ENCODE results near the gene ZNF550.

Gene ZNF550

DNA sequence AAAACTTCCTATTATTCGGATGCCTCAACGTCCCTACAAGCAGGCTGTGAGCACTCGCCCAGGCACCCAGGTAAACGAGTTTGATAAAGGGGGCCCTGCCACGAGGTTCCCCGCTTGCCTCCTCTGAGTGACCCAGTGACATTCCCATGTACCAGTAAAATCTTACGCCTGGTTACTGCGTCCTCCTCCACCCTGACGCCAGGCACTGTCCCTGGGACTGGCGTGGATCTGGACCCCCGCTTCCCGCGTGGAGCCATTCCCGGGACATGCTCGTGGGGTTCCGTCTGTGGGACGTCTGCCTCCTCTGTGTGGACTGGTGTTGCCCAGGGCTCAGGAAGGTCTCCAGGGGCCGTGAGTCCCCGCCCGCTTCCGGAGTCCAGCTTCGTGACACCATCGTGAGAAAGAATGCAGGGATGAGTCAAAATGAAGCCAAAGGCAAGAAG, 407 bp upstream of the ZNF550 start:
- Histone ChIP-seq H3K4me2 (ENCODE audit: low read length) (peak overlapping the region; percentile 71), H3K79me2 (ENCODE audit: control insufficient read depth, low read length) (no peaks in the 10 kb centered on the region), H4K20me1 (ENCODE audit: control insufficient read depth, insufficient read depth, low read depth, low read length) (no peaks in the 10 kb centered on the region), H3K4me3 (ENCODE audit: low read length) (peak overlapping the region; percentile 76), H3K27me3 (ENCODE audit: control insufficient read depth, low read length) (no peaks in the 10 kb centered on the region), H3K4me1 (ENCODE audit: control insufficient read depth, low read length) (peaks cover 10% of the 10 kb centered on the region), H3K9me2 (replicated peaks; ENCODE audit: control insufficient read depth, low read length) (no peaks in the 10 kb centered on the region), H3K9me3 (ENCODE audit: control insufficient read depth, insufficient read depth, low read length) (peaks cover 54% of the 10 kb centered on the region), H3K36me3 (ENCODE audit: control insufficient read depth, low read length) (peaks cover 7% of the 10 kb centered on the region; the same call in 1 of the 2 replicates), H3K27ac (ENCODE audit: low read depth, low read length) (no peak overlapping the region), H3F3A (ENCODE audit: control insufficient read depth, insufficient read depth) (no peaks in the 10 kb centered on the region)
- no peak for TF ChIP-seq EZH2phosphoT487 (IDR thresholded peaks at IDR 0.05; ENCODE audit: borderline replicate concordance, low read length)
- TF ChIP-seq, protein P1, sequence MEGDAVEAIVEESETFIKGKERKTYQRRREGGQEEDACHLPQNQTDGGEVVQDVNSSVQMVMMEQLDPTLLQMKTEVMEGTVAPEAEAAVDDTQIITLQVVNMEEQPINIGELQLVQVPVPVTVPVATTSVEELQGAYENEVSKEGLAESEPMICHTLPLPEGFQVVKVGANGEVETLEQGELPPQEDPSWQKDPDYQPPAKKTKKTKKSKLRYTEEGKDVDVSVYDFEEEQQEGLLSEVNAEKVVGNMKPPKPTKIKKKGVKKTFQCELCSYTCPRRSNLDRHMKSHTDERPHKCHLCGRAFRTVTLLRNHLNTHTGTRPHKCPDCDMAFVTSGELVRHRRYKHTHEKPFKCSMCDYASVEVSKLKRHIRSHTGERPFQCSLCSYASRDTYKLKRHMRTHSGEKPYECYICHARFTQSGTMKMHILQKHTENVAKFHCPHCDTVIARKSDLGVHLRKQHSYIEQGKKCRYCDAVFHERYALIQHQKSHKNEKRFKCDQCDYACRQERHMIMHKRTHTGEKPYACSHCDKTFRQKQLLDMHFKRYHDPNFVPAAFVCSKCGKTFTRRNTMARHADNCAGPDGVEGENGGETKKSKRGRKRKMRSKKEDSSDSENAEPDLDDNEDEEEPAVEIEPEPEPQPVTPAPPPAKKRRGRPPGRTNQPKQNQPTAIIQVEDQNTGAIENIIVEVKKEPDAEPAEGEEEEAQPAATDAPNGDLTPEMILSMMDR (IDR thresholded peaks at IDR 0.05; ENCODE audit: low read depth, low read length, poor library complexity, severe bottlenecking), result no peak

DNA sequence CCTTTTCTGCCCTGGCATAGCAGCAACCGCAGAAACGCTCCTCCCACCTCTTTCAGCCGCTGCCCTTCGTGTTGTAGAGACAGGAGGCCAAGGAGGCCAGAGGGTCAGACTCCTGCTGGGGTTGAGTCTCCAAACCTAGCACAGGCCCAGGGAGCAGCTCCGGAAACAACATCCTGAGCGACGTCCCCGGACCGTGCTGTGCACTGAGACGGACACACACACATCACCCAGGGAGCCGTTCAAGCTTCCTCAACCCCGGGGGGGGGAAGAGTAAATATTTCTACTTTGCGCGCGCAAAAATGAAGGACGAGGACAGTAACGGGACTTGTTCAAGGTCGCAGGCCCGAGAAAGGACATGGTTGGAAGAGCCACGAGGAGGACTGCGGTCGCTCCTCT, 657 bp downstream of the ZNF550 start:
- peaks cover 18% of the 10 kb centered on the region; the same call in 1 of the 2 replicates for H3K36me3 ChIP-seq (ENCODE audit: control insufficient read depth, low read length)
- H3K9me2 ChIP-seq (replicated peaks; ENCODE audit: control insufficient read depth, low read length), result no peaks in the 10 kb centered on the region
- peaks cover 10% of the 10 kb centered on the region for H3K4me1 ChIP-seq (ENCODE audit: control insufficient read depth, low read length)
- no peaks in the 10 kb centered on the region for H3K27me3 ChIP-seq (ENCODE audit: control insufficient read depth, low read length)
- TF ChIP-seq, protein P1 (IDR thresholded peaks at IDR 0.05; ENCODE audit: low read depth, low read length, poor library complexity, severe bottlenecking), result no peak
- TF ChIP-seq EZH2phosphoT487 (IDR thresholded peaks at IDR 0.05; ENCODE audit: borderline replicate concordance, low read length), result no peak
- H3F3A ChIP-seq (ENCODE audit: control insufficient read depth, insufficient read depth), result no peaks in the 10 kb centered on the region
- peak overlapping the region; percentile 76 for H3K4me3 ChIP-seq (ENCODE audit: low read length)
- H4K20me1 ChIP-seq (ENCODE audit: control insufficient read depth, insufficient read depth, low read depth, low read length), result no peaks in the 10 kb centered on the region
- H3K4me2 ChIP-seq (ENCODE audit: low read length), result peak overlapping the region; percentile 71
- H3K79me2 ChIP-seq (ENCODE audit: control insufficient read depth, low read length), result no peaks in the 10 kb centered on the region
- no peak overlapping the region for H3K27ac ChIP-seq (ENCODE audit: low read depth, low read length)
- peaks cover 55% of the 10 kb centered on the region for H3K9me3 ChIP-seq (ENCODE audit: control insufficient read depth, insufficient read depth, low read length)

DNA sequence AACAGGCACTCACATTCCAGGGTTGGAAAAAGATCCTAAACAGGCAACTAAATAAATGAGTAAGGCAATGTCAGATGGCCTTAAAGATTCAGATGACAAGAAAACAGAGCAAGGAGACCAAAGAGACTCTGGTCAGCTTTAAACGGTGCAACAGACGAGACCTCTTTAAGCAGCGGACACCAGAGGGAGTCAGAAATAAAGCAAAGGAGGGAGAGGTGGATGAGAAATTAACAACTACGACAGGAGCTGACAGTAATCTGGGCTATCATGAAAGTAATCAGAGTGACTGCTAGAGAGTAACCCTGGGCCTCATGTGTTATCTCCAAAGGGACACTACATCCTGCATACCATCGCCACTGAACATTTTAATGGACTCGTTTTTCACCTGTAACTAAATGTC, 1.1 kb downstream of the ZNF550 start:
- Histone ChIP-seq H4K20me1 (ENCODE audit: control insufficient read depth, insufficient read depth, low read depth, low read length) (no peaks in the 10 kb centered on the region), H3K9me2 (replicated peaks; ENCODE audit: control insufficient read depth, low read length) (no peaks in the 10 kb centered on the region), H3K79me2 (ENCODE audit: control insufficient read depth, low read length) (no peaks in the 10 kb centered on the region), H3K4me3 (ENCODE audit: low read length) (peak overlapping the region; percentile 76), H3F3A (ENCODE audit: control insufficient read depth, insufficient read depth) (no peaks in the 10 kb centered on the region), H3K4me1 (ENCODE audit: control insufficient read depth, low read length) (peaks cover 10% of the 10 kb centered on the region), H3K9me3 (ENCODE audit: control insufficient read depth, insufficient read depth, low read length) (peaks cover 53% of the 10 kb centered on the region), H3K27me3 (ENCODE audit: control insufficient read depth, low read length) (no peaks in the 10 kb centered on the region), H3K27ac (ENCODE audit: low read depth, low read length) (no peak overlapping the region), H3K4me2 (ENCODE audit: low read length) (peak overlapping the region; percentile 71), H3K36me3 (ENCODE audit: control insufficient read depth, low read length) (peaks cover 18% of the 10 kb centered on the region; the same call in 1 of the 2 replicates)
- no peak for TF ChIP-seq EZH2phosphoT487 (IDR thresholded peaks at IDR 0.05; ENCODE audit: borderline replicate concordance, low read length)
- TF ChIP-seq, protein P1 (IDR thresholded peaks at IDR 0.05; ENCODE audit: low read depth, low read length, poor library complexity, severe bottlenecking), result no peak

Data from DOHH2 (cell line).